Omental fat pad (tissue), 4 donors: ENCODE results near the gene TMEM239. TPM values are rescaled to one million over a fixed set of nuclear protein-coding genes. Genes with fewer than 3 reads are reported as not detected.
A peak's percentile ranks its signal among the peaks of the same experiment; 100 is the strongest.

ENCODE experiments used
- ATAC-seq: fragments of 150-250 bp; one replicate; pipeline ENCODE4 v1.9.1; 2016; ENCODE audit warnings: mild to moderate bottlenecking, moderate library complexity; ENCODE audit not compliant: low FRiP score
- DNase-seq: peaks from one replicate; pipeline ENCODE4 v3.0.0-alpha.2; 2019; ENCODE audit warnings: low spot score
- CTCF ChIP-seq, 3 donors: fragments of 450-650 bp; IDR thresholded peaks; one replicate each; pipeline ENCODE4 v1.5.1; 2016 to 2017; ENCODE audit warnings: antibody characterized with exemption in 3 of 3, mild to moderate bottlenecking in 3 of 3, moderate library complexity in 2 of 3
- total RNA-seq, 4 donors: library from RNA; depleted of rRNA; stranded (reverse); fragments of >200 nt; gene quantifications; one replicate each; pipeline ENCODE4 v1.1.0, GENCODE V29; 2016

Gene TMEM239
- total RNA-seq, 4 donors from 2014 or later, result not detected

- DNase-seq (no peak), ATAC-seq (no peak)
- no peak for TF ChIP-seq CTCF (IDR thresholded peaks at IDR 0.05)
Measured at GRCh38 chr20:2839732-2840137, 23.6 kb downstream of the TMEM239 start.

DNA sequence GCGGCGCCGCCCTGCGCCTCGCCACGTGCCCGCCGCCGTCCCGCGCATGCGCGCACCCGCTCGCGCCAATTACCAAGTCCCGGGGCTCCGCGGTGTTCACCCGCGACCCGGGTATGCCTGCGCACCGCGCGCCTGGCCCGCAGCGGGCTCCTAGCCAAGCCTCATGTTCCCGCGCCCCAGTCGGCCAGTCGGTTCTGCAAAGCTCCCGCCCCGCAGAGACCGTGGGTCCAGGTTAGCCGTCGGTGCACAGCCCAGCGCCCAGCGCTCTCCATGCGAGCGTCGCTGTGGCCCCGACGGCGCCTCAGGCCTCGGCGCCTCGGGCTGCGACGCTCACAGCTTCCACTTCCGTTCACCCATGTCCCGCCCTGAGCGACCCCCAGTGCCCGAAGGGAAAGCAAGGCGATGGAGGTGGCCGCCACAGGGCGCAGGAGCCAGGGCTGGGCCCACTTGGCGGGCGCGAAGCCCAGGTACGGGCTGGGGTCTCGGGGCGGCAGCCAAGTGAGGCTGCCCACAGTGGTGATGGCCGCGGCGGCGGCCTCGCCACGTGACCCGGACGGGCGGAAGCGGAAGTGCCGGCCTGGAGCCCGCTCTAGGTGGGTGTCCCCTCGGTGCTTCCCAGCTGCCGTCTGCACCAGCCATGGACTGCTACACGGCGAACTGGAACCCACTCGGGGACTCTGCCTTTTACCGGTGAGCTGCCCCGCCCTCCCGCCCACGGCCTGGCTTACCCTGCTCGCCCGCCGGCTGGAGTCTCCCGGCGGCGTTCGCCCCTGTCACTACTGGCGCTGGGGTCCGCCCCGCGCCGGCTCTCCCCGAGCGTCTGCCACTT lies 24.2 kb downstream of the TMEM239 start, which contains the start of the genes PCED1A and VPS16:
PCED1A (minus strand) TSS at position 518 of the 829 bp plus-strand sequence. CDS start 743 bp downstream, outside the sequence.
VPS16 (plus strand) TSS at position 608 of the 829 bp plus-strand sequence; CDS start at position 638, 30 bp downstream.
- DNase-seq (peak; percentile 55), ATAC-seq (peak; percentile 95)
- TF ChIP-seq CTCF (IDR thresholded peaks at IDR 0.05), result no peak

GRCh38 chr20:2840967-2841531 lies 24.9 kb downstream of the TMEM239 start:
- TF ChIP-seq CTCF (IDR thresholded peaks at IDR 0.05), result no peak
- ATAC-seq (peak; percentile 89), DNase-seq (peak; percentile 52)

DNA sequence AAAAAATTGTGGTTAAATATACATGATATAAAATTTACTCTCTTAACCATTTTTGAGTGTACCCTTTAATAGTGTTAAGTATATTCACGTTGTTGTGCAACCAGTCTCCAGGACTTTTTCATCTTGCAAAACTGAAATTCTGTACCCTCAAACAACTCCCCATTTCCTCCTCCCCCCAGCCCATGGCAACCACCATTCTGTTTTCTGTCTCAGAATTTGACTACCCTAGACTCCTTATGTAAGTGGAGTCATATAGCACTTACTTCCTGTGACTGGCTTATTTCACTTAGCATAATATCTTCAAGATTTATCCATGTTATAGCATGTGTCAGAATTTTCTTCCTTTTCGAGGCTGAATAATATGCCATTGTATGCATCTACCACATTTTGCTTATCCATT lies 29.4 kb downstream of the TMEM239 start:
- DNase-seq (no peak), ATAC-seq (no peak)
- TF ChIP-seq CTCF (IDR thresholded peaks at IDR 0.05), result no peak

- TF ChIP-seq CTCF (IDR thresholded peaks at IDR 0.05), result no peak
- DNase-seq, result no peak
- ATAC-seq, result no peak
Measured at GRCh38 chr20:2846698-2847097, 30.5 kb downstream of the TMEM239 start.

- TF ChIP-seq CTCF (IDR thresholded peaks at IDR 0.05), result no peak
- ATAC-seq, result no peak
- no peak for DNase-seq
Measured at GRCh38 chr20:2847802-2848201, 31.6 kb downstream of the TMEM239 start.
